NT2/D1 (cell line): Measurements from ENCODE around the gene ICAM2.

Experiments
- SUZ12 ChIP-seq: IDR thresholded peaks from 2 replicates; pipeline ENCODE4 v1.6.1; 2011; ENCODE audit not compliant: insufficient read length, insufficient read depth; ENCODE audit errors: extremely low read depth
- YY1 ChIP-seq: IDR thresholded peaks from 2 replicates; pipeline ENCODE4 v1.6.1; 2011; ENCODE audit not compliant: insufficient read length, insufficient read depth
- ZNF274 ChIP-seq: IDR thresholded peaks from 2 replicates; pipeline ENCODE4 v1.6.1; 2011; ENCODE audit warnings: mild to moderate bottlenecking, low read depth, low read length

- TF ChIP-seq YY1: no peak
- no peak for TF ChIP-seq ZNF274
- TF ChIP-seq SUZ12: no peak
These were observed 47.6 kb downstream of the ICAM2 start, which contains the start of gene SCN4A for GRCh38 chr17:63972796-63973195.
